MM.1S (cell line): ENCODE measurements around the gene GNG3.

Experiments
- DNase-seq: peaks from one replicate; pipeline ENCODE4 v3.0.0-alpha.2; 2015
- H2AFZ ChIP-seq: fragments of 300-600 bp; sonication (generic); 2 replicates; pipeline ENCODE4 v1.6.0; 2016; ENCODE audit warnings: antibody characterized with exemption, low read length
- H3F3A ChIP-seq: fragments of 300-600 bp; sonication (generic); 2 replicates; pipeline ENCODE4 v1.6.1; 2016; ENCODE audit warnings: mild to moderate bottlenecking, antibody characterized with exemption, low read length, moderate library complexity, mixed read lengths; ENCODE audit not compliant: insufficient read depth
- H3K27ac ChIP-seq: fragments of 300-600 bp; sonication (generic); 2 replicates; pipeline ENCODE4 v1.5.1; 2016; ENCODE audit warnings: mild to moderate bottlenecking, low read length
- H3K27me3 ChIP-seq: fragments of 300-600 bp; sonication (generic); replicated peaks from 2 replicates; pipeline ENCODE4 v1.6.0; 2016; ENCODE audit warnings: low read length; ENCODE audit not compliant: insufficient read depth
- H3K36me3 ChIP-seq: fragments of 300-600 bp; sonication (generic); replicated peaks from 2 replicates; pipeline ENCODE4 v1.6.1; 2016; ENCODE audit warnings: mild to moderate bottlenecking, low read length, mixed read lengths; ENCODE audit not compliant: insufficient read depth
- H3K4me1 ChIP-seq: fragments of 300-600 bp; sonication (generic); 2 replicates; pipeline ENCODE4 v1.6.1; 2016; ENCODE audit warnings: low read length, mixed read lengths
- H3K4me2 ChIP-seq: fragments of 300-600 bp; sonication (generic); 2 replicates; pipeline ENCODE4 v1.6.0; 2016; ENCODE audit warnings: low read depth, low read length
- H3K4me3 ChIP-seq: fragments of 300-600 bp; sonication (generic); 2 replicates; pipeline ENCODE4 v1.5.1; 2016; ENCODE audit warnings: low read length, mixed read lengths
- H3K79me2 ChIP-seq: fragments of 300-600 bp; sonication (generic); 2 replicates; pipeline ENCODE4 v1.6.1; 2016; ENCODE audit warnings: mixed run types, low read length, mixed read lengths
- H3K9ac ChIP-seq: fragments of 300-600 bp; sonication (generic); 2 replicates; pipeline ENCODE4 v1.6.1; 2016; ENCODE audit warnings: low read length, mixed read lengths
- H3K9me2 ChIP-seq: fragments of 300-600 bp; sonication (generic); replicated peaks from 2 replicates; pipeline ENCODE4 v1.6.1; 2016; ENCODE audit warnings: mild to moderate bottlenecking, low read length, mixed read lengths; ENCODE audit not compliant: insufficient read depth
- H3K9me3 ChIP-seq: fragments of 300-600 bp; sonication (generic); replicated peaks from 2 replicates; pipeline ENCODE4 v1.6.1; 2016; ENCODE audit warnings: mild to moderate bottlenecking, low read length, mixed read lengths; ENCODE audit not compliant: insufficient read depth
- H4K20me1 ChIP-seq: fragments of 300-600 bp; sonication (generic); 2 replicates; pipeline ENCODE4 v1.6.1; 2016; ENCODE audit warnings: mild to moderate bottlenecking, low read length, moderate library complexity, mixed read lengths; ENCODE audit not compliant: insufficient read depth
- EZH2 ChIP-seq: fragments of 300-600 bp; sonication (generic); optimal IDR thresholded peaks from 2 replicates; pipeline ENCODE3; 2017; ENCODE audit warnings: low read depth, mild to moderate bottlenecking, antibody characterized with exemption, low read length, mixed read lengths
- EZH2phosphoT487 ChIP-seq: fragments of 300-600 bp; sonication (generic); IDR thresholded peaks from 2 replicates; pipeline ENCODE4 v1.6.1; 2018; ENCODE audit warnings: antibody characterized with exemption, low read length
- TF ChIP-seq, protein P1 (sequence below): fragments of 300-600 bp; sonication (generic); IDR thresholded peaks from 2 replicates; pipeline ENCODE4 v1.5.1; 2016; ENCODE audit warnings: antibody characterized with exemption, low read length, mixed read lengths

Gene GNG3

DNA sequence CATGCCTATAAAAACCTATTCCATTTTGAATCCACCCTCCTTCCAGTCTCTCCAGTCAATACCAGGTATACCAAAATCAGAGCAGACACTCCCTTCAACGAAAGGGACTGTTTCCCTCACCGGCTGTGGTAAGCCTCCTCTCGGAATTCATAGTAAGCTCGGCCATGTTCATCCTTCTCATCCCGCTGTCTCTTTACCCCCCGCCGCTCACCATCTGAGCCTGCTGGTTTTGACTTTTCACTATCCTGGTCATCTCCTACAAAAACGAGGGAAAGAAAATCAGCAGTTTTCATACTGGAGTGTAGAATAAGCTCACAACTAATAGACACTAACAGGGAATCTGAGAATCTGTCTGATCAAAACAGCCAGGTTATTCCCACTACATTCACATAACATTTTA, 16.7 kb downstream of the GNG3 start:
- peaks cover 10% of the 10 kb centered on the region; the same call in 1 of the 2 replicates for H3K4me1 ChIP-seq
- TF ChIP-seq, protein P1, sequence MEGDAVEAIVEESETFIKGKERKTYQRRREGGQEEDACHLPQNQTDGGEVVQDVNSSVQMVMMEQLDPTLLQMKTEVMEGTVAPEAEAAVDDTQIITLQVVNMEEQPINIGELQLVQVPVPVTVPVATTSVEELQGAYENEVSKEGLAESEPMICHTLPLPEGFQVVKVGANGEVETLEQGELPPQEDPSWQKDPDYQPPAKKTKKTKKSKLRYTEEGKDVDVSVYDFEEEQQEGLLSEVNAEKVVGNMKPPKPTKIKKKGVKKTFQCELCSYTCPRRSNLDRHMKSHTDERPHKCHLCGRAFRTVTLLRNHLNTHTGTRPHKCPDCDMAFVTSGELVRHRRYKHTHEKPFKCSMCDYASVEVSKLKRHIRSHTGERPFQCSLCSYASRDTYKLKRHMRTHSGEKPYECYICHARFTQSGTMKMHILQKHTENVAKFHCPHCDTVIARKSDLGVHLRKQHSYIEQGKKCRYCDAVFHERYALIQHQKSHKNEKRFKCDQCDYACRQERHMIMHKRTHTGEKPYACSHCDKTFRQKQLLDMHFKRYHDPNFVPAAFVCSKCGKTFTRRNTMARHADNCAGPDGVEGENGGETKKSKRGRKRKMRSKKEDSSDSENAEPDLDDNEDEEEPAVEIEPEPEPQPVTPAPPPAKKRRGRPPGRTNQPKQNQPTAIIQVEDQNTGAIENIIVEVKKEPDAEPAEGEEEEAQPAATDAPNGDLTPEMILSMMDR, result no peak
- H3K4me2 ChIP-seq, result peak overlapping the region; percentile 89
- H3K79me2 ChIP-seq, result peaks cover 85% of the 10 kb centered on the region
- H3K9ac ChIP-seq, result peak overlapping the region; percentile 92; the same call in 1 of the 2 replicates
- H4K20me1 ChIP-seq, result peaks cover 10% of the 10 kb centered on the region; the same call in 1 of the 2 replicates
- no peak for DNase-seq
- peak overlapping the region; percentile 93 for H3K4me3 ChIP-seq
- peaks cover 46% of the 10 kb centered on the region for H3F3A ChIP-seq
- no peaks in the 10 kb centered on the region for H3K9me2 ChIP-seq
- H2AFZ ChIP-seq, result no peak overlapping the region
- no peak overlapping the region for H3K27ac ChIP-seq
- H3K27me3 ChIP-seq, result no peaks in the 10 kb centered on the region
- H3K36me3 ChIP-seq, result peaks cover 37% of the 10 kb centered on the region
- no peaks in the 10 kb centered on the region for H3K9me3 ChIP-seq

DNA sequence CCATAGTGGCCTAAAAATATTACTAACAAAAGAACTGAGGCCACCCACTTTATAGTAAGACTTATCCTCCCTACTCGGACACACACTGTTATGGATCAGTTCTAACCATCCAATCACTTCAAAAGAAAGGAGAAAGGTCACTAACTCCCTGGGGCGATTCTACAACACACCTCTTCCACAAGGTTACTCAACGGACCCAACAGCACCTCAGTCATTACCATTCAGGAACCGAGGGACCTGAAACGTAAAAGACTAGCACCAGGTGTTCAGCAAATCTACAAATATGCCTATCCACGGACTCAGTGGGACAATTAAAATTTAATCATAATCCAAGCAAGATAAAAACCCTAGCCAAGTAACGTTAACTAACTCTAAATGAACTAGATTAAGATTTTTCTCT, 18.2 kb downstream of the GNG3 start:
- H3K9me2 ChIP-seq, result no peaks in the 10 kb centered on the region
- no peak for DNase-seq
- H3K4me2 ChIP-seq, result peak overlapping the region; percentile 89
- no peaks in the 10 kb centered on the region for H3K9me3 ChIP-seq
- H4K20me1 ChIP-seq, result peaks cover 10% of the 10 kb centered on the region; the same call in 1 of the 2 replicates
- H3F3A ChIP-seq, result peaks cover 42% of the 10 kb centered on the region
- H3K79me2 ChIP-seq, result peaks cover 82% of the 10 kb centered on the region
- peak overlapping the region; percentile 92 for H3K9ac ChIP-seq
- no peak for TF ChIP-seq EZH2
- TF ChIP-seq, protein P1, result no peak
- no peak for TF ChIP-seq EZH2phosphoT487
- H3K27ac ChIP-seq, result peak overlapping the region; percentile 92; the same call in 1 of the 2 replicates
- H3K27me3 ChIP-seq, result no peaks in the 10 kb centered on the region
- peaks cover 32% of the 10 kb centered on the region for H3K36me3 ChIP-seq
- H3K4me1 ChIP-seq, result peaks cover 14% of the 10 kb centered on the region
- no peak overlapping the region for H2AFZ ChIP-seq
- peak overlapping the region; percentile 93 for H3K4me3 ChIP-seq

DNA sequence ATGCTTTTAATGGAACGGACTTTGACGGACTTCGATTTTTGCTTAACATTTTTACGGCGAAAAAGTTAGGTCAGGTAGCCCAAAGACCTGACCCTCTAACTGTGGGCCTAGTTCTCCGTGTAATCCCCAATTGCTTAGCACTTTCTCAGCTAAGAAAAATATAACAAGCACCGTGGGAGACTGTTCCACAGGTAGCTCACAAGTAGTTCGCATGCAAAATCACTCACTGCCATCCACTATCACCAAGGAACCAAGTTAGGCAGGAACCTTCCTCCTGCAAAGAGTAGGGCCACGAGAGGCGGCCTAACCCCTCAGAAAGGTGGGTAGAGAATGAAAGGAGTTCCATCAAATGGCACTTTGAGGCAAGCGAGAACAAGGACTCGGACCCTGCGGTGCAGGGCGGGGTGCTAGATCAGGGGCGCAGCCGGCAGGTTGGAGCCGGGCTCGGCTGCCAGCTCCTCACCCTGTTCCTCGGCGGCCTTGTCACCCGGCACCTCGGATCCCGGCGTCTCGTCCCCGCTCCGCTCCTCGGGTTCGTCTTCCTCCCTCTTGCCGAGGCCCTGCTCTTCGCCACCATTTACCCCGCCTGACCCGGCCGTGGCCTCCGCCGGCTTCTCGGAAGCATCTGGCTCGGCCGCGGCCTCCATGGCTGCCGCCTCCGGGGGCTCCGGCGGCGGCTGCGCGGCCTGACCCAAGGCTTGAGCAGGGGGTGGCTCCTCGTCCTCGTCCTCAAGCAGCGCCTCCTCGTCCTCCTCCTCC, 18.9 kb downstream of the GNG3 start:
- Histone ChIP-seq H3K4me1 (peaks cover 14% of the 10 kb centered on the region), H3K9ac (peak overlapping the region; percentile 92), H3K9me2 (no peaks in the 10 kb centered on the region), H3K9me3 (no peaks in the 10 kb centered on the region), H3K4me3 (peak overlapping the region; percentile 93), H3K27ac (peak overlapping the region; percentile 92; the same call in 1 of the 2 replicates), H3K27me3 (no peaks in the 10 kb centered on the region), H3K36me3 (peaks cover 28% of the 10 kb centered on the region), H3K79me2 (peaks cover 80% of the 10 kb centered on the region), H3K4me2 (peak overlapping the region; percentile 89), H3F3A (peaks cover 37% of the 10 kb centered on the region), H4K20me1 (peaks cover 10% of the 10 kb centered on the region; the same call in 1 of the 2 replicates), H2AFZ (no peak overlapping the region)
- TF ChIP-seq EZH2phosphoT487 (no peak), EZH2 (no peak)
- TF ChIP-seq, protein P1, result no peak
- DNase-seq, result no peak
